Measurements from ENCODE around the gene KBTBD3.

DNA sequence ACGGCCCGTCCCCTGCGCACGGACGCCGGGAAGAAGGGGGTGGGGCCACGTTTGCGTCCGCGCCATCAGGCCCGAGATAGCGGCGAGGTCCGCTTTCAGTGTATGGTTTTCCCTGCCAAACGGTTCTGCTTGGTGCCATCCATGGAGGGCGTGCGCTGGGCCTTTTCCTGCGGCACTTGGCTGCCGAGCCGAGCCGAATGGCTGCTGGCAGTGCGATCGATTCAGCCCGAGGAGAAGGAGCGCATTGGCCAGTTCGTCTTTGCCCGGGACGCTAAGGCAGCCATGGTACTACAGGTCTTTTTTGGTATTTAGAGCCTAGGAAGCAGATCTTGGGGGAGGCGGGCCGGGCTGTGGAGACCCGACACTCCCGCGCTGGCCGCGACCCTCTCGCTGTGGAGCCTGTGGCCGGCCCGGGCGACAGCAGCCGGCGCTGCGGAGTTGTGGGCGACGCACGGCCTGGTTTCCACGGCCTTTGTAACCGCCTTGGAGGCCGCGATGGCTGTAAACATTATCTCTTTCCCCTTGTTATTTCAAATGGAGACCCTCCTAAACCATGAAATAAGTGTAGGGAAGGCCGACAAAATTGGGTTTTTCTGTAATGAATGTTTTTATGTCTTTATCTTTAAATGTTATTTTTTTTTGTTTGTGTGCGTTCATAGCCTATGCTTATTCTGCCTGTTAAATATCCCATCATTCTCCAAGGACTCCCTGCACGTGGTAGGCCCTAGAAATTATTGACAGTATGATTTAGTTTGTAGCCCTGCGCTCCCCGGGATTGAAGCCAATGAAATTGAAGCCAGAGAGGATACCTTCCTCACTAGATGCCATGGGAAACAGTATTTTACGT lies 685 bp upstream of the KBTBD3 start, which contains the start of gene AASDHPPT:
- TF ChIP-seq, protein P1, sequence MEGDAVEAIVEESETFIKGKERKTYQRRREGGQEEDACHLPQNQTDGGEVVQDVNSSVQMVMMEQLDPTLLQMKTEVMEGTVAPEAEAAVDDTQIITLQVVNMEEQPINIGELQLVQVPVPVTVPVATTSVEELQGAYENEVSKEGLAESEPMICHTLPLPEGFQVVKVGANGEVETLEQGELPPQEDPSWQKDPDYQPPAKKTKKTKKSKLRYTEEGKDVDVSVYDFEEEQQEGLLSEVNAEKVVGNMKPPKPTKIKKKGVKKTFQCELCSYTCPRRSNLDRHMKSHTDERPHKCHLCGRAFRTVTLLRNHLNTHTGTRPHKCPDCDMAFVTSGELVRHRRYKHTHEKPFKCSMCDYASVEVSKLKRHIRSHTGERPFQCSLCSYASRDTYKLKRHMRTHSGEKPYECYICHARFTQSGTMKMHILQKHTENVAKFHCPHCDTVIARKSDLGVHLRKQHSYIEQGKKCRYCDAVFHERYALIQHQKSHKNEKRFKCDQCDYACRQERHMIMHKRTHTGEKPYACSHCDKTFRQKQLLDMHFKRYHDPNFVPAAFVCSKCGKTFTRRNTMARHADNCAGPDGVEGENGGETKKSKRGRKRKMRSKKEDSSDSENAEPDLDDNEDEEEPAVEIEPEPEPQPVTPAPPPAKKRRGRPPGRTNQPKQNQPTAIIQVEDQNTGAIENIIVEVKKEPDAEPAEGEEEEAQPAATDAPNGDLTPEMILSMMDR (conservative IDR thresholded peaks at IDR 0.05 in 1 of 2, IDR thresholded peaks at IDR 0.05 in 1 of 2; ENCODE audit: low read depth in 1 of 2, low read length in 2 of 2): no peak
- no peak for TF ChIP-seq EZH2 (IDR thresholded peaks at IDR 0.05; ENCODE audit: low read length, missing control alignments)
